ENCODE measurements around the gene TMEM41A.

DNA sequence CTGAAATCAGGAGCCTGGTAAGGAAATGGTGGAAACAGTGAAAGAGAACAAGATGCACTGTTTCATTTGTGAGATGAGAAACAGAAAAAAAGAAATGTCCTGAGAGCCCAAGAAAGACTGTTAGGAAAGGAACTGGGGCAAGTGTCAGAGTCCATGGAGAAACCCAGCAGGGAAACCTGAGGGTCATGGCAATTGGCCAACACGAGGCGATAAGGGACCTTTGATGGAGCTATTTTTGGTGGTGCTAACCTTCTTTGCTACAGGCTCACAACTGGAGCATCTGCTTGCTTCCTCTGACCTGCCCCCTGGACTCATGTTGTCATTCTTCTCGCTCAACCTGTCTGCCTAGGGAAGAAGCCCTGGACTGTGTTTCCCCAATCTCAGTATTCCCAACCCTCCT lies 4.2 kb upstream of the TMEM41A start:
- TF ChIP-seq, protein P1, sequence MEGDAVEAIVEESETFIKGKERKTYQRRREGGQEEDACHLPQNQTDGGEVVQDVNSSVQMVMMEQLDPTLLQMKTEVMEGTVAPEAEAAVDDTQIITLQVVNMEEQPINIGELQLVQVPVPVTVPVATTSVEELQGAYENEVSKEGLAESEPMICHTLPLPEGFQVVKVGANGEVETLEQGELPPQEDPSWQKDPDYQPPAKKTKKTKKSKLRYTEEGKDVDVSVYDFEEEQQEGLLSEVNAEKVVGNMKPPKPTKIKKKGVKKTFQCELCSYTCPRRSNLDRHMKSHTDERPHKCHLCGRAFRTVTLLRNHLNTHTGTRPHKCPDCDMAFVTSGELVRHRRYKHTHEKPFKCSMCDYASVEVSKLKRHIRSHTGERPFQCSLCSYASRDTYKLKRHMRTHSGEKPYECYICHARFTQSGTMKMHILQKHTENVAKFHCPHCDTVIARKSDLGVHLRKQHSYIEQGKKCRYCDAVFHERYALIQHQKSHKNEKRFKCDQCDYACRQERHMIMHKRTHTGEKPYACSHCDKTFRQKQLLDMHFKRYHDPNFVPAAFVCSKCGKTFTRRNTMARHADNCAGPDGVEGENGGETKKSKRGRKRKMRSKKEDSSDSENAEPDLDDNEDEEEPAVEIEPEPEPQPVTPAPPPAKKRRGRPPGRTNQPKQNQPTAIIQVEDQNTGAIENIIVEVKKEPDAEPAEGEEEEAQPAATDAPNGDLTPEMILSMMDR (IDR thresholded peaks at IDR 0.05; ENCODE audit: low read length), result no peak
- no peak for TF ChIP-seq EZH2 (IDR thresholded peaks at IDR 0.05; ENCODE audit: borderline replicate concordance, low read length)

Measured in OCI-LY1 (cell line).